CD14-positive monocyte (primary cell): ENCODE measurements around the gene PRKCQ. TPM values are rescaled to one million over a fixed set of nuclear protein-coding genes. Genes with fewer than 3 reads are reported as not detected.

Experiments used
- DNase-seq, 3 donors: peaks; one replicate each; pipeline ENCODE4 v3.0.0-alpha.2; 2011 to 2022
- H2AFZ ChIP-seq: 2 replicates; pipeline ENCODE4 v1.6.0; 2012; ENCODE audit warnings: mild to moderate bottlenecking, low read depth, low read length, inconsistent platforms; ENCODE audit not compliant: insufficient read depth, poor library complexity, severe bottlenecking
- H3K27ac ChIP-seq, 2 donors: 1 replicate in 1 of 2; 2 replicates in 1 of 2; pipeline ENCODE4 v1.5.1; 2012 to 2013; ENCODE audit warnings: low read length in 2 of 2, control low read depth in 1 of 2, inconsistent platforms in 1 of 2, low read depth in 1 of 2, mild to moderate bottlenecking in 1 of 2
- H3K27me3 ChIP-seq, 2 donors: one replicate each; pipeline versions ENCODE4 v1.6.0 to v1.6.1; 2011 to 2013; ENCODE audit warnings: low read length in 2 of 2; ENCODE audit not compliant: control insufficient read depth in 2 of 2, insufficient read depth in 2 of 2
- H3K36me3 ChIP-seq, 2 donors: replicated peaks in 1 of 2; 1 replicate in 1 of 2; 2 replicates in 1 of 2; pipeline versions ENCODE4 v1.5.1 to v1.6.1; 2012 to 2013; ENCODE audit warnings: low read length in 2 of 2, control low read depth in 1 of 2, inconsistent platforms in 1 of 2, mild to moderate bottlenecking in 1 of 2; ENCODE audit not compliant: insufficient read depth in 2 of 2, control insufficient read depth in 1 of 2
- H3K4me1 ChIP-seq, 2 donors: 1 replicate in 1 of 2; 2 replicates in 1 of 2; pipeline versions ENCODE4 v1.5.1 to v1.6.1; 2012 to 2013; ENCODE audit warnings: low read length in 2 of 2, control low read depth in 1 of 2, inconsistent platforms in 1 of 2, mild to moderate bottlenecking in 1 of 2, moderate library complexity in 1 of 2; ENCODE audit not compliant: insufficient read depth in 2 of 2, control insufficient read depth in 1 of 2
- H3K4me2 ChIP-seq: replicated peaks from 2 replicates; pipeline ENCODE3; 2012; ENCODE audit warnings: low read length, moderate library complexity, mild to moderate bottlenecking; ENCODE audit not compliant: poor library complexity, severe bottlenecking; ENCODE audit errors: extremely low read depth
- H3K4me3 ChIP-seq, 3 experiments: fragments of 200-600 bp in 1 of 3; sonication (generic) in 1 of 3; replicated peaks in 1 of 3; 1 replicate in 2 of 3; 2 replicates in 1 of 3; pipeline ENCODE4 v1.5.1; 2011 to 2013; ENCODE audit warnings: low read length in 3 of 3, mild to moderate bottlenecking in 3 of 3, control low read depth in 2 of 3, low read depth in 2 of 3, inconsistent platforms in 1 of 3, moderate library complexity in 1 of 3
- H3K79me2 ChIP-seq: 2 replicates; pipeline ENCODE4 v1.6.0; 2012; ENCODE audit warnings: mild to moderate bottlenecking, control low read depth, inconsistent platforms, low read length, moderate library complexity; ENCODE audit not compliant: insufficient read depth
- H3K9ac ChIP-seq: 2 replicates; pipeline ENCODE4 v1.6.0; 2017; ENCODE audit warnings: low read length, mild to moderate bottlenecking; ENCODE audit not compliant: insufficient read depth, poor library complexity, severe bottlenecking
- H3K9me3 ChIP-seq, 2 donors: replicated peaks in 1 of 2; 1 replicate in 1 of 2; 2 replicates in 1 of 2; pipeline versions ENCODE4 v1.5.1 to v1.6.1; 2012 to 2013; ENCODE audit warnings: low read length in 2 of 2, control low read depth in 1 of 2; ENCODE audit not compliant: control insufficient read depth in 1 of 2, insufficient read depth in 1 of 2
- H4K20me1 ChIP-seq: 2 replicates; pipeline ENCODE4 v1.6.0; 2012; ENCODE audit warnings: mild to moderate bottlenecking, low read length, control low read depth, moderate library complexity; ENCODE audit not compliant: insufficient read depth
- H3K27ac Mint-ChIP-seq, 7 donors: one replicate each; pipeline ENCODE4 v1.8.0; 2020; ENCODE audit warnings: mild to moderate bottlenecking in 7 of 7, mixed read lengths in 7 of 7, moderate library complexity in 6 of 7, inconsistent platforms in 2 of 7
- H3K27me3 Mint-ChIP-seq, 3 donors: one replicate each; pipeline ENCODE4 v1.8.0; 2021 to 2022; ENCODE audit warnings: low read depth in 3 of 3, mild to moderate bottlenecking in 3 of 3, mixed read lengths in 3 of 3, moderate library complexity in 3 of 3, inconsistent platforms in 1 of 3
- H3K36me3 Mint-ChIP-seq, 2 donors: one replicate each; pipeline ENCODE4 v1.8.0; 2020; ENCODE audit warnings: mixed read lengths in 2 of 2, inconsistent platforms in 1 of 2, mild to moderate bottlenecking in 1 of 2
- H3K4me1 Mint-ChIP-seq: one replicate; pipeline ENCODE4 v1.8.0; 2020; ENCODE audit warnings: mild to moderate bottlenecking, mixed read lengths
- H3K4me3 Mint-ChIP-seq, 2 donors: one replicate each; pipeline ENCODE4 v1.8.0; 2020; ENCODE audit warnings: mild to moderate bottlenecking in 2 of 2, mixed read lengths in 2 of 2, moderate library complexity in 1 of 2
- H3K9me3 Mint-ChIP-seq, 7 donors: one replicate each; pipeline ENCODE4 v1.8.0; 2020 to 2022; ENCODE audit warnings: mixed read lengths in 7 of 7, mild to moderate bottlenecking in 6 of 7, moderate library complexity in 6 of 7, inconsistent platforms in 2 of 7
- WGBS: methylation state at CpG from one replicate; pipeline ENCODE4 v1.1.5; 2013; ENCODE audit warnings: missing lambda C conversion rate; ENCODE audit not compliant: insufficient coverage; 5-methylcytosine and 5-hydroxymethylcytosine counted together
- intact Hi-C, 2 donors: fragments of 100-400 bp; cut with micrococcal nuclease; formaldehyde crosslinking; loops; one replicate each; pipeline versions ENCODE4 v1.15.0 to v1.15.1; 2023
- polyA plus RNA-seq, 3 donors: library from polyadenylated mRNA; depleted of rRNA in 1 of 3; unstranded in 2 of 3; stranded (reverse) in 1 of 3; fragments of 300-500 nt in 2 of 3; fragments of >200 nt in 1 of 3; fragmentation: Illumina TruSeq in 2 of 3; gene quantifications; 1 replicate in 2 of 3; 2 replicates in 1 of 3; pipeline ENCODE4 v1.2.3, GENCODE V29; 2012 to 2021
- TF ChIP-seq, protein P1 (sequence below): fragments of 200-600 bp; IDR thresholded peaks from one replicate; pipeline ENCODE4 v1.8.0; 2022; ENCODE audit warnings: antibody characterized with exemption, mild to moderate bottlenecking

Gene PRKCQ
- polyA plus RNA-seq, 3 donors: 0.01 to 0.29 (median 0.09) TPM

DNA sequence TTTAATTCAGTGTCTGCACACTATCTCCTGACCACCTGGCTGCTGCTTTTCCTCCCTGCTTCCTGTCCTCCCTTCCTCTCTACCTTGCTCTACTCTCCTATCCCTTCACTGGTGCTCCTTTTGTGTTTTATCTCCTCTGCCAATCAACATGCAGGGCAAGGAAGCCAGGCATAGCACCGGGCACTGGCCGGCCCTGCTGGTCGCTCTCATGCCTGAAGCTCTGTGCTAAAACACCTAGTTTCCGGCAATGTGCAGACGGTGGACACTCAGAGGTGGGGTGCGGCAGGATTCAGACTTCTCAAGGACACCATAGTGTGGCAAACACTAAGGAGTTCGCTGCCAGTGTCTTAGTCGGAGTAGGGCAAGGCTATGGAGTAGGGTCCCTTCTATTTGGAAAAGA lies 177.1 kb downstream of the PRKCQ start:
- Histone ChIP-seq H3K27me3 (no peaks in the 10 kb centered on the region), H2AFZ (no peak overlapping the region), H3K4me1 (peaks cover 39 to 40% of the 10 kb centered on the region in 2 donors), H3K4me2 (no peak overlapping the region), H3K9me3 (no peaks in the 10 kb centered on the region), H4K20me1 (no peaks in the 10 kb centered on the region), H3K9ac (no peak overlapping the region), H3K79me2 (no peaks in the 10 kb centered on the region), H3K27ac (no peak overlapping the region), H3K4me3 (no peak overlapping the region), H3K36me3 (no peaks in the 10 kb centered on the region)
- Mint-ChIP-seq H3K27ac (peak overlapping the region in 1 of 7 donors; percentile 5), H3K4me3 (no peak overlapping the region), H3K36me3 (peaks cover 0 to 4% of the 10 kb centered on the region in 2 donors), H3K27me3 (peaks cover 5 to 20% (median 9%) of the 10 kb centered on the region in 3 donors), H3K4me1 (peaks cover 41% of the 10 kb centered on the region), H3K9me3 (peaks cover 0 to 3% (median 0%) of the 10 kb centered on the region in 7 donors)
- intact Hi-C loops: loop anchor here (2.0 to 10.0 kb wide), 3 partner anchors 168 to 292 kb away; partner anchors contain the start of gene PFKFB3 (in 1 of the 2)
- no peak for DNase-seq
- WGBS: 93% methylated on average over 6 of the region's 8 CpGs
- TF ChIP-seq, protein P1, sequence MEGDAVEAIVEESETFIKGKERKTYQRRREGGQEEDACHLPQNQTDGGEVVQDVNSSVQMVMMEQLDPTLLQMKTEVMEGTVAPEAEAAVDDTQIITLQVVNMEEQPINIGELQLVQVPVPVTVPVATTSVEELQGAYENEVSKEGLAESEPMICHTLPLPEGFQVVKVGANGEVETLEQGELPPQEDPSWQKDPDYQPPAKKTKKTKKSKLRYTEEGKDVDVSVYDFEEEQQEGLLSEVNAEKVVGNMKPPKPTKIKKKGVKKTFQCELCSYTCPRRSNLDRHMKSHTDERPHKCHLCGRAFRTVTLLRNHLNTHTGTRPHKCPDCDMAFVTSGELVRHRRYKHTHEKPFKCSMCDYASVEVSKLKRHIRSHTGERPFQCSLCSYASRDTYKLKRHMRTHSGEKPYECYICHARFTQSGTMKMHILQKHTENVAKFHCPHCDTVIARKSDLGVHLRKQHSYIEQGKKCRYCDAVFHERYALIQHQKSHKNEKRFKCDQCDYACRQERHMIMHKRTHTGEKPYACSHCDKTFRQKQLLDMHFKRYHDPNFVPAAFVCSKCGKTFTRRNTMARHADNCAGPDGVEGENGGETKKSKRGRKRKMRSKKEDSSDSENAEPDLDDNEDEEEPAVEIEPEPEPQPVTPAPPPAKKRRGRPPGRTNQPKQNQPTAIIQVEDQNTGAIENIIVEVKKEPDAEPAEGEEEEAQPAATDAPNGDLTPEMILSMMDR: no peak

DNA sequence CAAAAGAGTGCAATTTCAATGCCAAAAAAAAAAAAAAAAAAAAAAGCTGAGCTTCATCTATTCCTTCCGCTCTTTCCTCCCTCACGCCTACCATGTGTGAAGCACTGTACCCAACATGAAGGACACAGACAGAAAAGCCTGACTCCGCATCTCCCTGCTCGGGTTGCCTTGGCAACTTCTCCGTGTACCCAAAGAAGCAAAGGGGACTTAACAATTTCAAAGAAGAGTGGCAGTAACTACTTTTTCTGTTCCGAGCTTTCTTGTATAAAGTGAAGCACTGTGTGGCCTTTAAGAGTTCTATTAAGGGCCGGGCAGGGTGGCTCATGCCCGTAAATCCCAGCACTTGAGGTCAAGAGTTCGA lies 177.7 kb downstream of the PRKCQ start:
- Histone ChIP-seq H3K4me1 (peaks cover 45 to 46% of the 10 kb centered on the region in 2 donors), H3K27me3 (no peaks in the 10 kb centered on the region), H3K4me3 (no peak overlapping the region), H3K27ac (no peak overlapping the region), H2AFZ (no peak overlapping the region), H3K79me2 (no peaks in the 10 kb centered on the region), H4K20me1 (no peaks in the 10 kb centered on the region), H3K4me2 (no peak overlapping the region), H3K9me3 (no peaks in the 10 kb centered on the region), H3K36me3 (no peaks in the 10 kb centered on the region), H3K9ac (no peak overlapping the region)
- TF ChIP-seq, protein P1: no peak
- 83% methylated on average over 7 of the region's 9 CpGs for WGBS
- DNase-seq: no peak
- H3K4me1 Mint-ChIP-seq: peaks cover 47% of the 10 kb centered on the region
- peaks cover 0 to 4% of the 10 kb centered on the region in 2 donors for H3K36me3 Mint-ChIP-seq
- no peak overlapping the region for H3K27ac Mint-ChIP-seq
- H3K27me3 Mint-ChIP-seq: peaks cover 5 to 20% (median 9%) of the 10 kb centered on the region in 3 donors
- H3K4me3 Mint-ChIP-seq: no peak overlapping the region
- peaks cover 0 to 2% (median 0%) of the 10 kb centered on the region in 7 donors for H3K9me3 Mint-ChIP-seq
- intact Hi-C loops: loop anchor here (2.0 to 10.0 kb wide), 3 partner anchors 168 to 292 kb away; partner anchors contain the start of gene PFKFB3 (in 1 of the 2)
